GM21423 (cell line): Measurements from ENCODE around the gene ATP2C2.

Source experiments
- ATAC-seq: cut with Tn5 transposase; IDR thresholded peaks from one replicate; pipeline ENCODE4 v1.9.1; 2021; ENCODE audit warnings: mild to moderate bottlenecking, moderate library complexity; ENCODE audit not compliant: unreplicated experiment

Gene ATP2C2

GRCh38 chr16:84487358-84487757, 119.0 kb downstream of the ATP2C2 start:
- ATAC-seq = no peak

- no peak for ATAC-seq
Measured at GRCh38 chr16:84489131-84489530, 120.8 kb downstream of the ATP2C2 start.

GRCh38 chr16:84495506-84495905, 127.2 kb downstream of the ATP2C2 start:
- no peak for ATAC-seq

GRCh38 chr16:84496991-84497390, 128.7 kb downstream of the ATP2C2 start:
- no peak for ATAC-seq

- no peak for ATAC-seq
Measured at GRCh38 chr16:84497418-84498222, 129.3 kb downstream of the ATP2C2 start.

- no peak for ATAC-seq
Measured at GRCh38 chr16:84498223-84498610, 129.9 kb downstream of the ATP2C2 start.

- ATAC-seq = no peak
Measured at GRCh38 chr16:84498859-84499620, 130.7 kb downstream of the ATP2C2 start.

- no peak for ATAC-seq
Measured at GRCh38 chr16:84499638-84500037, 131.3 kb downstream of the ATP2C2 start.

GRCh38 chr16:84500531-84500930, 132.2 kb downstream of the ATP2C2 start:
- no peak for ATAC-seq

GRCh38 chr16:84501077-84501735, 132.9 kb downstream of the ATP2C2 start:
- no peak for ATAC-seq

GRCh38 chr16:84502075-84502474, 133.7 kb downstream of the ATP2C2 start:
- no peak for ATAC-seq

GRCh38 chr16:84502581-84502980, 134.2 kb downstream of the ATP2C2 start:
- ATAC-seq = no peak

GRCh38 chr16:84503751-84504395, 135.5 kb downstream of the ATP2C2 start:
- peak; percentile 0 for ATAC-seq

GRCh38 chr16:84504420-84505248, 136.3 kb downstream of the ATP2C2 start, which contains the start of gene MEAK7:
Gene MEAK7 (minus strand): TSS chr16:84504659. CDS start chr16:84498086, 6,573 bp downstream.
- ATAC-seq = peak; percentile 95

- ATAC-seq = no peak
Measured at GRCh38 chr16:84505249-84506187, 137.2 kb downstream of the ATP2C2 start.

GRCh38 chr16:84507011-84507982, 139.0 kb downstream of the ATP2C2 start:
- ATAC-seq = no peak

GRCh38 chr16:84508502-84508901, 140.2 kb downstream of the ATP2C2 start:
- no peak for ATAC-seq
